Gastroesophageal sphincter (tissue), 3 donors: ENCODE results near the gene MDFIC2.

Experiments
- POLR2A ChIP-seq, 2 donors: fragments of 450-650 bp; IDR thresholded peaks; one replicate each; pipeline ENCODE4 v1.6.1; 2017; ENCODE audit warnings: antibody characterized with exemption in 2 of 2, mild to moderate bottlenecking in 2 of 2, moderate library complexity in 1 of 2
- POLR2AphosphoS5 ChIP-seq: sonication (generic); formaldehyde crosslinking; IDR thresholded peaks from one replicate; pipeline ENCODE4 v1.6.1; 2017; ENCODE audit warnings: antibody characterized with exemption
- TF ChIP-seq, protein P1 (sequence below), 4 experiments: fragments of 200-600 bp in 2 of 4; fragments of 450-650 bp in 2 of 4; sonication (generic) in 1 of 4; IDR thresholded peaks; one replicate each; pipeline ENCODE4 v1.5.1; 2017 to 2019; ENCODE audit warnings: antibody characterized with exemption in 4 of 4, mild to moderate bottlenecking in 2 of 4, moderate library complexity in 2 of 4

DNA sequence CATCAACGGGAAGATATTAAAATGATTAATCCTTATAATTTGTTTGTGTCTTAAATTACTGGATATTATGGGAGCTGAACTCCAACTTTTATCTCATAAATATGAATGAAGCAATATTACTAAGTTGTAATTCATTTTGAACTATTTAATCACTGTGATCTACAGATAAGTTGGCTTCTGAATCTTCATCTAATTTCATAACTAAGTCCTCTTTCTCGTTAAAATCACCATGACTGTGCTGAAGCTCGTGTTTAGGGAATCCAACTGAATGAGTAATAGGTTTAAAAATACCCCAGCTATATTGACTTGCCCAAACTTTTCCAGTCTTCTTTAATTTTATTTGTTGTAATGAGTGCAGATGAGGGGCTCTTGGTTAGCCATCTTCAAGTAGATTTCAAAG is 14.1 kb downstream of the MDFIC2 start:
- TF ChIP-seq, protein P1, sequence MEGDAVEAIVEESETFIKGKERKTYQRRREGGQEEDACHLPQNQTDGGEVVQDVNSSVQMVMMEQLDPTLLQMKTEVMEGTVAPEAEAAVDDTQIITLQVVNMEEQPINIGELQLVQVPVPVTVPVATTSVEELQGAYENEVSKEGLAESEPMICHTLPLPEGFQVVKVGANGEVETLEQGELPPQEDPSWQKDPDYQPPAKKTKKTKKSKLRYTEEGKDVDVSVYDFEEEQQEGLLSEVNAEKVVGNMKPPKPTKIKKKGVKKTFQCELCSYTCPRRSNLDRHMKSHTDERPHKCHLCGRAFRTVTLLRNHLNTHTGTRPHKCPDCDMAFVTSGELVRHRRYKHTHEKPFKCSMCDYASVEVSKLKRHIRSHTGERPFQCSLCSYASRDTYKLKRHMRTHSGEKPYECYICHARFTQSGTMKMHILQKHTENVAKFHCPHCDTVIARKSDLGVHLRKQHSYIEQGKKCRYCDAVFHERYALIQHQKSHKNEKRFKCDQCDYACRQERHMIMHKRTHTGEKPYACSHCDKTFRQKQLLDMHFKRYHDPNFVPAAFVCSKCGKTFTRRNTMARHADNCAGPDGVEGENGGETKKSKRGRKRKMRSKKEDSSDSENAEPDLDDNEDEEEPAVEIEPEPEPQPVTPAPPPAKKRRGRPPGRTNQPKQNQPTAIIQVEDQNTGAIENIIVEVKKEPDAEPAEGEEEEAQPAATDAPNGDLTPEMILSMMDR (IDR thresholded peaks at IDR 0.05) = no peak
- TF ChIP-seq POLR2A (IDR thresholded peaks at IDR 0.05) = no peak
- TF ChIP-seq POLR2AphosphoS5 = no peak
